GM12892 (cell line): ENCODE measurements around the gene NUDT6.
"Not testable (repeated sequence)": the region's sequence is repeated elsewhere in the genome, so short reads cannot be mapped to it uniquely, and the experiment has no call there.

Experiments used
- DNase-seq: peaks from one replicate; pipeline ENCODE4 v3.0.0; 2011; ENCODE audit not compliant: insufficient read length
- FAIRE-seq: peaks from 2 replicates; lab custom pipeline; 2011; peaks lifted over from hg19 to GRCh38; lab: Jason Lieb, UNC
- POLR2A ChIP-seq: IDR thresholded peaks from 2 replicates; pipeline ENCODE4 v1.6.1; 2011; ENCODE audit warnings: low read depth, low read length, control low read depth
- POLR2AphosphoS5 ChIP-seq: IDR thresholded peaks from 2 replicates; pipeline ENCODE4 v1.6.1; 2011; ENCODE audit warnings: low read depth, low read length, control low read depth
- TAF1 ChIP-seq: IDR thresholded peaks from 2 replicates; pipeline ENCODE4 v1.6.1; 2011; ENCODE audit warnings: low read depth, mild to moderate bottlenecking, control low read depth, low read length, borderline replicate concordance

Gene NUDT6

DNA sequence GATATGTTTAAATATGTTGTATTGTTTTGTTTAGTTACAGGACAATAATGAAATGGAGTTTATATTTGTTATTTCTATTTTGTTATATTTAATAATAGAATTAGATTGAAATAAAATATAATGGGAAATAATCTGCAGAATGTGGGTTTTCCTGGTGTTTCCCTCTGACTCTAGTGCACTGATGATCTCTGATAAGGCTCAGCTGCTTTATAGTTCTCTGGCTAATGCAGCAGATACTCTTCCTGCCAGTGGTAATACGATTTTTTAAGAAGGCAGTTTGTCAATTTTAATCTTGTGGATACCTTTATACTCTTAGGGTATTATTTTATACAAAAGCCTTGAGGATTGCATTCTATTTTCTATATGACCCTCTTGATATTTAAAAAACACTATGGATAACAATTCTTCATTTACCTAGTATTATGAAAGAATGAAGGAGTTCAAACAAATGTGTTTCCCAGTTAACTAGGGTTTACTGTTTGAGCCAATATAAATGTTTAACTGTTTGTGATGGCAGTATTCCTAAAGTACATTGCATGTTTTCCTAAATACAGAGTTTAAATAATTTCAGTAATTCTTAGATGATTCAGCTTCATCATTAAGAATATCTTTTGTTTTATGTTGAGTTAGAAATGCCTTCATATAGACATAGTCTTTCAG lies 26.9 kb downstream of the NUDT6 start:
- DNase-seq (no peak), FAIRE-seq (peak; percentile 27)
- TF ChIP-seq POLR2AphosphoS5 (no peak), TAF1 (no peak), POLR2A (no peak)

DNA sequence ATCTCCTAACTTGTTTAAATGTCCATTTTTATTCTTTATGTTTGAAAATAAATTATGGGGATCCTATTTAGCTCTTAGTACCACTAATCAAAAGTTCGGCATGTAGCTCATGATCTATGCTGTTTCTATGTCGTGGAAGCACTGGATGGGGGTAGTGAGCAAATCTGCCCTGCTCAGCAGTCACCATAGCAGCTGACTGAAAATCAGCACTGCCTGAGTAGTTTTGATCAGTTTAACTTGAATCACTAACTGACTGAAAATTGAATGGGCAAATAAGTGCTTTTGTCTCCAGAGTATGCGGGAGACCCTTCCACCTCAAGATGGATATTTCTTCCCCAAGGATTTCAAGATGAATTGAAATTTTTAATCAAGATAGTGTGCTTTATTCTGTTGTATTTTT lies 27.6 kb downstream of the NUDT6 start:
- DNase-seq (no peak), FAIRE-seq (no peak)
- no peak for TF ChIP-seq POLR2AphosphoS5
- TF ChIP-seq TAF1, result no peak
- no peak for TF ChIP-seq POLR2A

DNA sequence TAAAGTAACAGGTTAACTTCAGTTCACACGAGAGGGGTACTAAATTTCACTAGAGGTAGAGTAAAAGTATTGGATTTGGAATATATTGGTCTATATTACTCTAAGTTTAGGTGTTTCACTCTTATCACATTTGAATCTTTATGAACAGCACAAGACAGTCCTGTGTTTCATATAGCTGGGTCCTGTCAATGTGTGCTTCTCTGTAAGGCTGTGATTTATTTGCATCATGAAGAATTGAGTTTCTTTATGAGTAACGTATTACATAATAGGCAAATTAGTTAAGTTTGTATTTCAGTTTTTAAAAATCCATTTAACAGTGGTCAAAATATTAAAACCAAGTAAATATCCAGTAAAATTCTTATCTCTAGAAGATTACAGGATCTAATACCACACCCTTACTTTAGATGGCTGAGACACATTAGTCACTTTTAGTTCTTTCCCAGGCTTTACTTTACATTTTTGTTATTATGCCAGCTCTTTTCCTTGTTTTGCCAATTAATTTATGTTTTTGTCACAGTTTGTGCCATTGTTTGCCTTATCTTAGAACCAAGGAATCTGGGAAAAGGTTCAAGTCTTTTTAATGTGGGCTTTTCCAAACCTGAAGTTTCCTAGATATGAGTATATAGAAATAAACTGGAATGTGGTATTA lies 32.1 kb downstream of the NUDT6 start:
- TF ChIP-seq TAF1 (no peak), POLR2AphosphoS5 (no peak), POLR2A (no peak)
- no peak for DNase-seq
- FAIRE-seq, result no peak

DNA sequence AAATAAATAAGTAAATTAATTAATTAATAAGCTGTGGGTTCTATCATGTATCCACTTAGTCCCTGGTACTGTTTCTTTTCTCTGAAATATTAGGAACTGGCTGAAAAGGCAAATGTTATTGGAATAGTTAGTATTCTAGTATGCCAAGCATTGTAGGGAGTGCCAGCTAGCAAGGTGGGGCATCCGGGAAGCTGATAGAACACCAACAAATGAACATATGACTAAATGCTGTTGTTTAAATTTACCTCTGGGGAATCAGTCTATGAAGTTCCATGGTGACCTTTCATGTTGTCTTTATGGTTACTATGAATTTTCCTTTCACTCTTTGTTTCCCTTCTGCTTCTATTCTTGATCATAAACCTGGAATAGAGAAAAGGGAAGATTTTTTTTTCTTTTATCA lies 32.7 kb downstream of the NUDT6 start:
- FAIRE-seq (no peak), DNase-seq (no peak)
- TF ChIP-seq POLR2A, result no peak

DNA sequence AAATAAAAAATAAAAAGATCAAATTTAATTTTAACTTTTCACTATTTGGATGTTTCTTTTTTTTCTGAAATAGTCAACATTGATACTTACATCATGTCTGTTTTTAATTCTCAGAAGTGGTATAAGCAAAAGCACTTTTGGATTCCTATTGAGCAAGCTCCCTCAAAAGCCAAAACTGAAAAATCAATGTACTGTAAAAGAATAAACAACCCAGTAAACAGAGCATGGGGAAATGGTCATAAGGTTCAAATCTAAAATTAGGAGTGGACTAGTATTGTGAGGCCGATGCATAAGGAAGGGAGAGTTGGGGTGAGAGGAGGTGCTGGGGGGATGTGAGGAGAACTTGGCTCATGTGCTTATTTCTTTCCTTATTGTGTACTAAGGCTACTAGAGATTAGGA lies 37.9 kb downstream of the NUDT6 start:
- TF ChIP-seq POLR2AphosphoS5 (no peak), TAF1 (no peak)
- DNase-seq, result no peak
- no peak for FAIRE-seq

DNA sequence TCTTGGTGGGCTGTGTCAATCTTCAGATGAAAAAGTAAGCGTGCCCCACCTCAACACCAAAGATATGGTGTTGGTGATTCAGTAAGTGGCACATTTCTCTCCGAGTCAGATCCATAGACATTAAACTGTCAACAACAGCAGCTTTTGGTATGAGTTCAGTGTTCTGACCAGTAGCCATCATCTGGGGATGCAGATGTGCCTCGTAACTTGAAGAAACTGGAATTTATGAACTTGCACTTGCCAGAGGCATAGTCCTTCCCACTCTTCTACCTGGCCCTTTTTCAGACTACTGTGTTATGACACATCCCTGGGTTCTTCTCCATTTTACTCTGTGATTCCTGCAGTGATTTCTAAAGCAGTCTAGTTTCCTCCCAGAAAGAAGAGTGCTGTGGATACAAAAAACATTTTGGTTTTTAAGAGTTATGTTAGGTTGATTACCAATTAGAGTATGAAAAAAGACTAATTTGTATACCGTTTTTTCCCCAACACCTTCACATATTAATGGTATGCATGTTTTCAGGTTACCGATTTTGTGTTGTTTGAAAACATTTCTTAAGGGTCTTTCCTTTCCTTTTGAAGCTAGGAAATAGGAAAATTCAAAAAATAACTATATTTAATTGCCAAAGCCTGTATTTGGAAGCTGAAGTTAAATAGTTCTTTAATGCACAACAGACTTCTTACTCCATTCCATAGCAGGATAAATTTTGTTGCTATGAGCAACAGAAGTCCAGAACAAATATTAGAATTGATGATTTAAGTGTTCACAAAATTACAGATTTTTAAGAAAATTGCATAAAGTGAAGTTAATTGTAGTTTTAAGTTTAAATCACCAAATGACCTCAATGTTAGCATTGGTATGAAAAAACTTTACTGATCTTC lies 39.3 kb downstream of the NUDT6 start:
- FAIRE-seq, result no peak
- DNase-seq, result no peak
- TF ChIP-seq POLR2A, result no peak
- no peak for TF ChIP-seq POLR2AphosphoS5
- no peak for TF ChIP-seq TAF1

DNA sequence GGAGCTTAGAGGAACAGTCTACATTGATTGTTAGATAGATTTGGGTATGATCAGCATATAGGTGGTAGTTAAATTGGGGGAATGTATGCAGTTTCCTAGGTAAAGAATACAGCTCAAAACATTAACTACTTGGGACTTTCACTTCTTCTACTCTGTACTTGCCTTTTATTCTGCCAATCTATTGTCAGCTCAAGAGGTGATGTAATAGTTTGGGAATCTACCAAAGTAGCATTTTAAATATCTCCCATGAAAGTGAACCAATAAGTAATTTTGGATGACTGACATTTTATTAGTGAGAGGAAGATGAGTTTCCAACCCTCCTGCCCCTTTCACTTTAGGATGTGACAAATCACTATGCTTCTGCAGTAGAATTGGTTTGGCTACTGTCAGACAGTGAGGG lies 43.4 kb downstream of the NUDT6 start:
- TF ChIP-seq POLR2AphosphoS5, result no peak
- no peak for TF ChIP-seq POLR2A
- TF ChIP-seq TAF1, result no peak
- FAIRE-seq (no peak), DNase-seq (no peak)

DNA sequence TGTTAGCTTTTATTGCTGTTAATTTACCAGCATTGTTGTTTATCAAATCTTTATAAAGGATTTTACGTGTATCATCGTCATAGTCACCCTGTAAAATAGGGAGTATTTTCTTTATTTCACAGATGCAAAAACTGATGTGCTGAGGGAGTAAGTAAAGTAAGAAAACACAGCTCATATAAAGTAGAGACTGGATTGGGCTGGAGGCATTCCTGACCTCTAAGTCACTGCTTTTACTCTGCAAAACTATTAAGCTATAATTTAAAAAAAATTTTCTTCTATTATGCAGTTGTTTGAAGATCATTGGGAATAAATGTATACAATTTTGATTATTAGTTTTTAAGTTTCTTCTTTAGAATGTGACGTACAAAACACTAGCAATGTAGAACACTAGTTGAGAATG lies 45.9 kb downstream of the NUDT6 start:
- DNase-seq (no peak), FAIRE-seq (no peak)
- TF ChIP-seq POLR2A (no peak), POLR2AphosphoS5 (no peak), TAF1 (no peak)

DNA sequence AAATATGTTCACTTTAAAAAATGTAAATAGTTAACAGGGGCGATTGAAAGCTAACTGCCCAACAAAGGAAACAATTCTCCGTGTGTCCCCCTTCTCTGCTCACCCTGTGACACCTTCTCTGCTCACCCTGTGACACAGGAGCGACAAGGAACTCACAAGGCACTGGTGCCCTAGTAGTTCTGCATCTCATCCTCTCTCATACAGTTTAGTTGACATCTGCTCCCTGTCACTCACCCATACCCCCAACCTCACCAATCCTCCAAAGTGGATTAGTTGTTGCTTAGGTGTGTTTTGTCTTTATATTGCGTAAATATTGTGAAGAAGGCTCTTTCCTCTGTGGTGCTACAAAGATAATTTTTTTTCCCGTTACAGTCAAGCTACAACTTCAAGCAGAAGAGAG lies 46.4 kb downstream of the NUDT6 start:
- DNase-seq, result no peak
- TF ChIP-seq POLR2A (no peak), POLR2AphosphoS5 (no peak), TAF1 (no peak)
- FAIRE-seq, result no peak

DNA sequence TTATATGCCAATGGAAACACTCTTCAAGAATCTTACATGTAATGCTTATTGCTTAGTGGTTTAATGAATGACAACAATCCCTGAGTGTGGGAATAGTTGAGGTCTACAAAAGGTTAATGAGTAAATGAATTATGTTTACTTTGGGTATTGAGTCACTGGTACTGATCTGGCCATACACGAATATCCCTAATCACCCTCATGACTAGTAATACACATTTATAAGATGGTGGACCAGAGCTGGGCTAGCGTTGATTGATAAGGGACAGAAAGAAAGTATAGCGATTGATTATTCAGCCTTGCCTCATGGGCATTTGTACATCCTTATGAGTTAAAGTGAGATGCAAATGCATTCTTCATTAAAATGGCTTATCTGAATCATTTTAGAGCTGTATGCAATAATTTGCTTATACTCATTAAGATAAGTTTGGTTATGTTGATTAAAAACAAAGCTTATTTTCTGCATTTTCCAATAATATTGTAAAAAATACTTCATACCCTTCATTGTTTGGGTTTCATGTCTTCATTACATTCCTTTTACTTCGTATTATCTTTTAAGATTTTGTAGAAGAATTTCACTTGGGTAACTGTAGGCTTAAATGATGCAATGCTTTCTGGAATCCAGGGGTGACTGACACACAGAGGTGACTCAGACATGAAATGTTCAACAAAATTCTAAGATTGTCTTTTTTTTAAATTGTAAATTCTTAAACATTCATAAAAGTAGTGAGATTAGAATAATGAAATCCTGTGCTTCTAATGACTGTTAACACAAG lies 48.4 kb downstream of the NUDT6 start:
- TF ChIP-seq POLR2AphosphoS5 (no peak), TAF1 (no peak), POLR2A (no peak)
- FAIRE-seq, result no peak
- no peak for DNase-seq

DNA sequence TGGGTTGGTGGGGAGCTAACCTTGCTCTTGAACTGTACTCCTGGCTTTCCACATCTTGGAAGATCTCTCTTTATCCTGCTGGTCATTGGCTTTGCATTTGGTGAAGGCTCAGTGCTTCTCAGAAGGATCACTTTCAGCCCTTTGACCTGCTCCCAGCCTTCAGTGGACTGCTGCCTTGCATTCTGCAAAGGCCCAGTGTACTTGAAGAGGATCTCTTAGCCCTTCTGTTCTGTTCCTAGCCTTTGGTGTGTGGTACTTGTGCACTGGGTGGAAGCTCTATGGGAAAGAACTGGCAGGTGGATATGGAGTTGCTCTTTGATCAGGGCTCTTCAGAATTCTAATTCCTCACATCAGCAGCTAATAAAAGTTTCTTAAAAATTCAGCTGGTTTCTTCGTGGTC lies 49.3 kb downstream of the NUDT6 start:
- DNase-seq (no peak), FAIRE-seq (no peak)
- TF ChIP-seq TAF1, result no peak

DNA sequence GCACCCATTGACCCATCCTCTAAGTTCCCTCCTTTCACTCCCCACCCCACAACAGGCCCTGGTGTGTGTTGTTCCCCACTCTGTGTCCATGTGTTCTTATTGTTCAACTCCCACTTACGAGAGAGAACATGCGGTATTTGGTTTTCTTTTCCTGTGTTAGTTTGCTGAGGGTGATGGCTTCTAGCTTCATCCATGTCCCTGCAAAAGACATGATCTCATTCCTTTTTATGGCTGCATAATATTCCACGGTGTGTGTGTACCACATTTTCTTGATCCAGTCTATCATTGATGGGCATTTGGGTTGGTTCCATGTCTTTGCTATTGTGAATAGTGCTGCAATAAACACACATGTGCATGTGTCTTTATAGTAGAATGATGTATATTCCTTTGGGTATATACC lies 54.2 kb downstream of the NUDT6 start:
- FAIRE-seq, DNase-seq: not testable (repeated sequence)
